Sciatic nerve (tissue), 2 donors: Measurements from ENCODE around the gene EPHA2. TPM values are rescaled to one million over a fixed set of nuclear protein-coding genes. Genes with fewer than 3 reads are reported as not detected.

Experiments
- ATAC-seq: fragments of 200-7000 bp; cut with Tn5 transposase; one replicate; pipeline ENCODE4 v1.9.1; 2020; ENCODE audit warnings: mild to moderate bottlenecking, moderate library complexity
- DNase-seq: peaks from one replicate; pipeline ENCODE4 v3.0.0-alpha.2; 2020; ENCODE audit warnings: low spot score
- intact Hi-C: fragments of 100-400 bp; cut with DNase I; formaldehyde crosslinking; loops from one replicate; pipeline ENCODE4 v1.14.2; 2022
- total RNA-seq: library from RNA; stranded (reverse); fragmentation: NEBNext Ultra II Directional; extraction: Animal tissue kit (Norgen Biotek cat#: 25700); gene quantifications from one replicate; pipeline ENCODE4 v1.2.1, GENCODE V29; 2021
- donor health status: DM: no; HTN: no; CAD: no.
- donor health status: DM: no; HTN: no; CAD: no.

Gene EPHA2
- total RNA-seq, 1 donor from 2014 or later = 31.3 TPM

DNA sequence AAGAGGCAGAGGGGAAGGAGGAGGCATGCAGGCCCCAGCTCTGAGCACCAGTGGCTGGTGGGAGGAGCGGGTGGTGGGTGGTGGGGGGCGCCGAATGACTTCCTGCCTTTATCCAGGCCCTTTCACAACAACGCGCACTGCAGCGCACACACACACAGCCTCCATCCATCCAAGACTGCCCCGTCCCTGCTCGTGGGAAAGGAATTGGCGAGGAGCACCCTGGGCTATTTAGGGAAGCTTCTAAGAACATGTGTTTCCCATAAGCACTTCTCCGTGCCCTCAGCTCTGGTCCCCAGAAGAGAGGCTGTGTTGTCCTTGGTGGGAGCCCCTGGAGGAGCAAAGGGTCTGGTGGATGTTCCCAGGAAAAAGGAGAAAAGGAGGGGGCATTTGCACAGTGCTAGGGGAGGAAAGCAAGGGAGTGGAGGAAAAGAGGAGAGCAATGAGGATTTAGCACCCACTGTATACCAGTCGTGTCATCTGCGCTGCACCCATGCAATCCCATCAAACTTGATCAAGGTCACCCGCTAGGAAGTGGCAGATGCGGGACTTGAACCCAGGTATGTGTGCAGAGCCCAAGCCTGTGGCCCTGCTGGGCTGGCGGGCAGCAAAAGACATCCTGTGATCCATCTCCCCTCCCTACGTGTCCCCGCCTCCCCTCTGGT is 28.1 kb downstream of the EPHA2 start:
- intact Hi-C loops = no loop called here
- DNase-seq (no peak), ATAC-seq (peak; percentile 21)

- no peak for ATAC-seq
- DNase-seq = no peak
- intact Hi-C loops = no loop called here
These were observed 28.9 kb downstream of the EPHA2 start for GRCh38 chr1:16126743-16127515.

DNA sequence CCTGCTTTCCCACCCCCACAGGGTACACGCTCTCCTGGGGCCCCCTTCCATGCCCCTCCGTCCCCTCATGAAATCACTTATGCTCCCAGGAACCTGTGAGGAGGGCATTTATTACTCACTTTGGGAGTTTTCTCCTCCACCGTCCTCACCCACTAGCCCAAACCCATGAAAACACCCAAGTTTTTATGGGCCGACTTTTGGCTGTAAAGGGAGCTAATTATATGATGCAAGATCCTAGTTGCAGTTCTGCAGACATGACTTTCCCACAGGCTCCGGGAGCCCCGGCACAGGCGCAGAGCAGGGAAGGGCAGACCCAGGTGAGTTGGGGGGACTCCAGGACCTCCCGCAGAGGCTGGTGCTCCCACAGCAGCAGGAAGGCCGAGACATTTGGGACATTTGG is 29.7 kb downstream of the EPHA2 start:
- ATAC-seq (no peak), DNase-seq (no peak)
- intact Hi-C loops = no loop called here

- ATAC-seq (no peak), DNase-seq (no peak)
- intact Hi-C loops = no loop called here
These were observed 30.4 kb downstream of the EPHA2 start for GRCh38 chr1:16125483-16125882.

GRCh38 chr1:16125088-16125470 is 30.8 kb downstream of the EPHA2 start:
- DNase-seq = no peak

GRCh38 chr1:16124377-16125087 is 31.3 kb downstream of the EPHA2 start:
- intact Hi-C loops = no loop called here
- ATAC-seq (no peak), DNase-seq (no peak)

More at GRCh38 chr1:16125088-16125470, 30.8 kb downstream of the EPHA2 start:
- intact Hi-C loops = no loop called here
- no peak for ATAC-seq

DNA sequence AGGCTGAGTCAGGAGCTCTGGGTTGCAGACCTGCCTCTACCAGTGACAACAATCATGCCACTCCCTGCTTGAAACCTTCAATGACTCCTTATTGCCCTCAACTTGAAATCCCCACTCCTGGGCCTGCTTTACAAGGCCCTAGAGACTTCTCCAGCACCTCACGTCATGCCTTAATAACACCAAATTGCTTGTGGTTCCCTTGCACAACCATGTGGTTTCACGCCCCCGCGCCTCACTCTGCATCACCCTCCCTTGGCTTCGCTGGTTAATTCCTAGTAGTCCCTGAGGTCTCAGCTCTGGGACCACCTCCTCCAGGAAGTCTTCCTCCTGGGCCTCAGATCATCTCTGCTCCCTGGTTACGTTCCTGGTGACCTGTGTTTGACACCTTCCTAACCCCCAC is 33.0 kb downstream of the EPHA2 start:
- no peak for DNase-seq
- ATAC-seq = peak; percentile 70
- intact Hi-C loops = no loop called here

DNA sequence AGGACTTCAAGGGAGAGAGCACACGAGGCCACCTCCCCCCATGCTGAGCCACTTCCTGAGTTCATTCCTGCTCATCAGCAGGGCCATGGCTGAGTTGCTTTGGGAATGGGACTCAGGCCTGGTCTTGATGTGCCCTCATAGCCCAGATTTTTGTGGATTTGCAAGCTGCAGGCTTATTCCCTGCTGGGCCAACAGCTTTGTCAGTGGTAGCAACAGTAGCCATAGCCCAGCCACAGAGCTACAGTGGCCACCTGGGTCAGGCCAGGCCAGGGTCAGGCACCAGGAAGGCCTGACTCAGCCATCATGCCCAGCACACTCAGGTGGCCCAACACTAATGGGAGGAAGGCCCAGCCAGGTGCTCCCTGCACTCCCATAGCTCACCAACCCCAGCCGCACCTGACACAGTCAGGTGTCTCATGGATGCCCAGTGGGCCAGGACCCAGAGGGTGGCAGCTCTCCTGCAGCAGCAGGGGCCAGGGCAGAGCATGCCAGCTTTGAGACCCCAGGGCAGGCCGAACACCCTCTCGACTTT is 33.5 kb downstream of the EPHA2 start:
- intact Hi-C loops = no loop called here
- DNase-seq (no peak), ATAC-seq (peak; percentile 33)

- intact Hi-C loops = no loop called here
- ATAC-seq (no peak), DNase-seq (no peak)
These were observed 34.9 kb downstream of the EPHA2 start for GRCh38 chr1:16120940-16121410.

GRCh38 chr1:16120407-16120806 is 35.5 kb downstream of the EPHA2 start:
- ATAC-seq (no peak), DNase-seq (no peak)
- intact Hi-C loops = no loop called here

DNA sequence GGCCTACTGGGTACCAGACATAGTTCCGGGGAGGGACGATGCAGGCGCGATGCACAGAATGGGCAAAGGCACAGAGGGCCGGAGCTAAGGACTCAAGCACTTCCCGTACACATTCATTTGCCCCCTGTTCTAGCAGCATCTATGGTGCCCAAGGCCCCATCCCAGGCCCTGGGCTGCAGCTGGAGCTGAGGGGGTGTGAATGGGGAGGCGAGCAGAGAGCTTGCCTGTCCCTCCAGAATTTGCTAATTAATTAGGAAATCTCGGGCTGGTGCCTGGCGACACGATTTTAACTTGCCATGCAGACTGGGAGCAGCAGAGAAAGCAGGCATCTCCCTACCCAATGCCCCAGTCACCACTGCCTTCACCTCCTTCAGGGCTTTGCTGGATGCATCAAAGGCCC is 35.9 kb downstream of the EPHA2 start:
- ATAC-seq (no peak), DNase-seq (no peak)
- intact Hi-C loops = no loop called here

GRCh38 chr1:16119504-16119903 is 36.4 kb downstream of the EPHA2 start:
- DNase-seq = no peak
- intact Hi-C loops = no loop called here
- no peak for ATAC-seq

DNA sequence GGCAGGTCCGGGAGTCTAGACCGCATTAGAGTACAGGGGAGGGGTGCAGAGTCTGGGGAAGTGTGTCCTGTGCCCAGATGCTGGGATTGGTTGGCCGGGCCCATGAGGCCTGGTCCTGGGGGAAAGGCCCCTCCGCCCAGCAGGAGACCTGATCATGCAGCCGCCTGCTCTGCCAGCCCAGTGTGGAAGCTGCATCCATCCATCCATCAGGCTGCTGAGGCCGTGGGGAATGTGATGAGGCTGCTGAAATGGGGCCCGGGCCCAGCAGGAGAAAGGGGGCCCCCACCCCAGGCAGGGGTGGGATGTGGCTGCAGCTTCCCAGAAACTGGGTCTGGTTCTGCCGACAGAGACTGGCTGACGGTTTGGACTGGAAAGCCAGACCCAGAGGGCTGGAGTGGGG is 37.2 kb downstream of the EPHA2 start:
- ATAC-seq (no peak), DNase-seq (no peak)
- intact Hi-C loops = no loop called here

DNA sequence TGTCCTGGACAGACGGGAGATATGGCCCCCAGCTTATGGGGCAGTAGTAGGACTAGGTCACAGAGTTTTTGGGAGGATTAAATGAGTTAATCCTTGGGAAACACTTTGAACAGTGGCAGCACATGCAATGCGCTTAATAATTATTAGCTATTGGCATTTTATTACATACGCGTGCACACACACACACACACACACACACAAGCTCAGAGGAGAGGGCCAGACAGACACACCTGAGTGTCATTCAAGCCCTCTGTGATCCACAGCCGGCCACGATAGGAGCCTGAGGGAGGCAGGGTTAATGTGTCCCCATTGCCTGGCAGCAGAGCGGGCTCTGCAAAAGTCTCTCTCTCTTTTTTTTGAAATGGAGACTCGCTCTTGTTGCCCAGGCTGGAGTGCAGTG is 37.9 kb downstream of the EPHA2 start:
- intact Hi-C loops = no loop called here
- no peak for ATAC-seq
- no peak for DNase-seq

- DNase-seq = no peak
- no peak for ATAC-seq
- intact Hi-C loops = no loop called here
These were observed 38.5 kb downstream of the EPHA2 start for GRCh38 chr1:16117369-16117768.

DNA sequence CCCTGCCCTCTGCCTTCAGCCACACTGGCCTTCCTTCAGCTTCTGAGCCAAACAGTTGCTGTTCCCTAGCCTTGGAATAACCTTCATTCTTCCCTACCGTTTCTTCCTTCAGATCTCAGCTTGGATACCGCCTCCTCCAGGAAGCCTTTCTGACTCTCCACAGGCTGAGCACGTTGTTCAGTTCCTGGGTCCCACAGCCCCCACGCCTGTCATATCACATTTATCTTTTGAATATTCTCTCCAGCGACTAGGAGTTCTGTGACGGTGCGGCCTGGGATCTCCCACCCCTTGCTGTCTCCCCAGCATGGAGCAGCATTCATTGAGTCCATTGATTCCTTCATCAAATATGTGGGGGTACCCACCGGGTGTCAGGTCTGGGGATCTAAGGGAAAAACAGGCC is 39.2 kb downstream of the EPHA2 start:
- ATAC-seq (no peak), DNase-seq (no peak)
- intact Hi-C loops = no loop called here

GRCh38 chr1:16116002-16116401 is 39.9 kb downstream of the EPHA2 start:
- intact Hi-C loops = no loop called here
- DNase-seq = no peak
- ATAC-seq = no peak

DNA sequence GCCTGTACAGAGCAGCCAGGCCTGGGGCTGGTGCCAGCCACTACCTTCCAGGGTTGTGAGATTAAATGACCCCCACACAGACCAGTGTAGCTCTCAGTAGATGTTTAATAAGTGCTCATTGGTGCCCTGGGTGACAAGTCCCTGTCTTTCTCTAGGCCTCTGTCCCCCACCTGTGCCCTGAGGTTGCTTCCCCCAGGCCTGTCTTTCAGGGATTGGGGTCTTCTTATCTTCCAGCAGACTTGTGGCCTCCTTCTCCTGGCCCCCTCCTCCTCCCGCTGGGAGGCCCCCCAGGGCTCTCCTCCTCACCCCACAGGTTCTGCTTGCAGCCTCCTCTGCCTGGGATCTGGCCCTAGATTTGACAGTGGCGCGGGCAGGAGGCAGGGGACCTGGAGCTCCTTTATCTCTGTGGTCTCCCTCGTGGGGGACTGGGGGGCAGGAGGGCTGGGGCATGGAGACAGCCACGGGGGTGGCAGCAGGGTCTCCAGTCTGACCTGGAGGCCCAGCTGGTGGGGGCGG is 40.3 kb downstream of the EPHA2 start:
- ATAC-seq = no peak
- intact Hi-C loops = no loop called here
- DNase-seq = no peak
